OCI-LY7 (cell line): Measurements from ENCODE around the gene LARP1. TPM values are rescaled to one million over a fixed set of nuclear protein-coding genes. Genes with fewer than 3 reads are reported as not detected.

ENCODE experiments used
- BruUV-seq: library from RNA; stranded (reverse); fragments of 400-500 nt; replicated peaks from 2 replicates; lab custom pipeline; 2021; lab: Mats Ljungman, UMichigan
- CTCF ChIA-PET: fragments of 300-600 bp; sonication (Branson Sonifier 250); formaldehyde crosslinking; loops from one replicate; lab custom pipeline; 2022; ENCODE audit warnings: antibody characterized with exemption; ENCODE audit not compliant: unreplicated experiment; lab: Charles Lee
- POLR2A ChIA-PET: fragments of 300-600 bp; sonication (Branson Sonifier 250); formaldehyde crosslinking; loops from one replicate; lab custom pipeline; 2022; ENCODE audit warnings: antibody characterized with exemption; lab: Charles Lee
- DNase-seq: peaks from one replicate; pipeline ENCODE4 v3.0.0-alpha.2; 2015; ENCODE audit warnings: low spot score
- H2AFZ ChIP-seq: fragments of 200-600 bp; sonication (generic), shearing (Covaris generic); 2 replicates; pipeline ENCODE4 v1.6.1; 2014; ENCODE audit warnings: mild to moderate bottlenecking, antibody characterized with exemption, low read length, moderate library complexity
- H3K27ac ChIP-seq: fragments of 200-600 bp; sonication (generic); 2 replicates; pipeline ENCODE4 v1.5.1; 2014; ENCODE audit warnings: mixed run types, low read depth, mild to moderate bottlenecking, moderate library complexity, low read length, inconsistent platforms; ENCODE audit not compliant: poor library complexity, severe bottlenecking
- H3K36me3 ChIP-seq: fragments of 200-600 bp; sonication (generic); 2 replicates; pipeline ENCODE4 v1.6.1; 2014; ENCODE audit warnings: mild to moderate bottlenecking, antibody characterized with exemption, low read length, moderate library complexity, mixed read lengths; ENCODE audit not compliant: insufficient read depth
- H3K4me1 ChIP-seq: fragments of 200-600 bp; sonication (generic); 2 replicates; pipeline ENCODE4 v1.5.1; 2014; ENCODE audit warnings: mild to moderate bottlenecking, low read length; ENCODE audit not compliant: insufficient read depth, poor library complexity, severe bottlenecking
- H3K4me2 ChIP-seq: fragments of 200-600 bp; sonication (generic); 2 replicates; pipeline ENCODE4 v1.6.1; 2014; ENCODE audit warnings: mild to moderate bottlenecking, low read length
- H3K4me3 ChIP-seq: fragments of 200-600 bp; sonication (generic); 2 replicates; pipeline ENCODE4 v1.5.1; 2014; ENCODE audit warnings: mild to moderate bottlenecking, low read depth, low read length; ENCODE audit not compliant: poor library complexity, severe bottlenecking
- H3K79me2 ChIP-seq: fragments of 200-600 bp; sonication (generic); 2 replicates; pipeline ENCODE4 v1.6.1; 2016; ENCODE audit warnings: low read depth, mild to moderate bottlenecking, low read length, moderate library complexity, mixed read lengths; ENCODE audit not compliant: insufficient read depth
- H3K9me2 ChIP-seq: fragments of 200-600 bp; sonication (generic); 2 replicates; pipeline ENCODE4 v1.6.1; 2016; ENCODE audit warnings: mild to moderate bottlenecking, low read length, mixed read lengths; ENCODE audit not compliant: insufficient read depth
- H3K9me3 ChIP-seq: fragments of 200-600 bp; sonication (generic); 2 replicates; pipeline ENCODE4 v1.6.1; 2014; ENCODE audit warnings: mild to moderate bottlenecking, mixed run types, low read length, mixed read lengths
- H4K20me1 ChIP-seq: fragments of 200-600 bp; sonication (generic); 2 replicates; pipeline ENCODE4 v1.6.1; 2014; ENCODE audit warnings: mild to moderate bottlenecking, antibody characterized with exemption, low read length, moderate library complexity, mixed read lengths; ENCODE audit not compliant: insufficient read depth
- CTCF ChIP-seq: fragments of 200-600 bp; sonication (generic); conservative IDR thresholded peaks from 2 replicates; pipeline ENCODE4 v1.5.1; 2014; ENCODE audit warnings: mild to moderate bottlenecking, antibody characterized with exemption, low read length, moderate library complexity, mixed read lengths
- EZH2phosphoT487 ChIP-seq: fragments of 200-600 bp; sonication (generic); IDR thresholded peaks from 2 replicates; pipeline ENCODE4 v1.6.1; 2018; ENCODE audit warnings: low read depth, borderline replicate concordance, mild to moderate bottlenecking, mixed run types, antibody characterized with exemption, low read length, moderate library complexity, mixed read lengths
- intact Hi-C: fragments of 100-400 bp; cut with micrococcal nuclease; formaldehyde crosslinking; loops from one replicate; pipeline ENCODE4 v1.10.0; 2022; ENCODE audit not compliant: unreplicated experiment
- total RNA-seq, 2 experiments: library from RNA; depleted of rRNA in 1 of 2; stranded (reverse); fragments of >200 nt in 1 of 2; shearing (Covaris generic) in 1 of 2; gene quantifications; 2 replicates each; pipeline ENCODE4 v1.2.3, GENCODE V29; 2014 to 2022

LARP1 gene
- total RNA-seq, 2 experiments from 2014 or later: 71.1 to 274 TPM

- no peaks in the 10 kb centered on the region for H3K4me1 ChIP-seq
- no peaks in the 10 kb centered on the region for H3K9me2 ChIP-seq
- CTCF ChIA-PET: no interaction called here
- H3K36me3 ChIP-seq: peaks cover 96% of the 10 kb centered on the region
- H3K79me2 ChIP-seq: no peaks in the 10 kb centered on the region
- no peak for DNase-seq
- peaks cover 7% of the 10 kb centered on the region for H4K20me1 ChIP-seq
- no peak overlapping the region for H3K4me3 ChIP-seq
- no peaks in the 10 kb centered on the region for H3K9me3 ChIP-seq
- intact Hi-C loops: no loop called here
- no peak overlapping the region for H3K4me2 ChIP-seq
- POLR2A ChIA-PET: interaction anchor here (0.8 kb wide), 1 partner anchor 9 kb away, joined by 3 read pairs; no protein-coding TSS in a partner anchor
- BruUV-seq: no TSS peak
- TF ChIP-seq CTCF: no peak
- no peak for TF ChIP-seq EZH2phosphoT487
- no peak overlapping the region for H3K27ac ChIP-seq
- H2AFZ ChIP-seq: no peak overlapping the region
Observed at GRCh38 chr5:154815684-154816247, 60.6 kb downstream of the LARP1 start.

GRCh38 chr5:154816891-154817492 is 61.8 kb downstream of the LARP1 start:
- no peak for DNase-seq
- Histone ChIP-seq H3K9me2 (no peaks in the 10 kb centered on the region), H3K36me3 (peaks cover 89% of the 10 kb centered on the region), H3K4me1 (no peaks in the 10 kb centered on the region), H3K4me2 (no peak overlapping the region), H3K79me2 (no peaks in the 10 kb centered on the region), H4K20me1 (peaks cover 2% of the 10 kb centered on the region), H2AFZ (no peak overlapping the region), H3K27ac (no peak overlapping the region), H3K9me3 (no peaks in the 10 kb centered on the region), H3K4me3 (no peak overlapping the region)
- BruUV-seq: TSS peak; percentile 52
- intact Hi-C loops: no loop called here
- no peak for TF ChIP-seq EZH2phosphoT487
- ChIA-PET CTCF (no interaction called here), POLR2A (interaction anchor here (0.6 to 1.0 kb wide), 4 partner anchors 39 to 478 kb away, joined by 3 to 5 read pairs (median 3); no protein-coding TSS in a partner anchor)

GRCh38 chr5:154817815-154818214 is 62.6 kb downstream of the LARP1 start:
- POLR2A ChIA-PET: interaction anchor here (1.0 kb wide), 1 partner anchor 40 kb away, joined by 3 read pairs; no protein-coding TSS in a partner anchor
- DNase-seq: no peak
- Histone ChIP-seq H3K4me1 (no peaks in the 10 kb centered on the region), H3K36me3 (peaks cover 90% of the 10 kb centered on the region), H3K4me2 (no peak overlapping the region), H3K9me2 (no peaks in the 10 kb centered on the region), H3K9me3 (no peaks in the 10 kb centered on the region), H4K20me1 (no peaks in the 10 kb centered on the region; the same call in 1 of the 2 replicates), H3K79me2 (no peaks in the 10 kb centered on the region), H2AFZ (no peak overlapping the region), H3K27ac (no peak overlapping the region), H3K4me3 (no peak overlapping the region)
- intact Hi-C loops: no loop called here
- no TSS peak for BruUV-seq
- CTCF ChIA-PET: no interaction called here
- TF ChIP-seq CTCF (no peak), EZH2phosphoT487 (no peak)
